Caco-2 (cell line): ENCODE data around the gene PLEKHG2. TPM values are rescaled to one million over a fixed set of nuclear protein-coding genes. Genes with fewer than 3 reads are reported as not detected.
A peak's percentile ranks its signal among the peaks of the same experiment; 100 is the strongest.

Source experiments
- BruUV-seq: library from RNA; stranded (reverse); fragments of 400-500 nt; replicated peaks from 2 replicates; lab custom pipeline; 2021; lab: Mats Ljungman, UMichigan
- CTCF ChIA-PET: fragments of 300-600 bp; sonication (Branson Sonifier 250); formaldehyde crosslinking; loops from one replicate; lab custom pipeline; 2022; ENCODE audit warnings: antibody characterized with exemption; lab: Charles Lee
- POLR2A ChIA-PET: fragments of 300-600 bp; sonication (Branson Sonifier 250); formaldehyde crosslinking; loops from one replicate; lab custom pipeline; 2022; ENCODE audit warnings: antibody characterized with exemption; lab: Charles Lee
- DNase-seq, 2 experiments: peaks; one replicate each; pipeline versions ENCODE4 v3.0.0 to v3.0.0-alpha.2; 2020 to 2022
- H3K27me3 ChIP-seq: replicated peaks from 2 replicates; pipeline ENCODE4 v1.6.0; 2011; ENCODE audit warnings: low read length; ENCODE audit not compliant: control insufficient read depth, insufficient read depth
- H3K36me3 ChIP-seq: 2 replicates; pipeline ENCODE4 v1.5.1; 2011; ENCODE audit warnings: low read length; ENCODE audit not compliant: control insufficient read depth, insufficient read depth
- H3K4me1 ChIP-seq: fragments of 250-450 bp; sonication (Bioruptor Pico); 2 replicates; pipeline ENCODE4 v1.5.1; 2020; ENCODE audit warnings: mild to moderate bottlenecking
- H3K4me3 ChIP-seq: 2 replicates; pipeline ENCODE4 v1.5.1; 2011; ENCODE audit warnings: low read depth, mild to moderate bottlenecking, control low read depth, low read length
- H3K9me3 ChIP-seq: fragments of 250-450 bp; sonication (Bioruptor Pico); 2 replicates; pipeline ENCODE4 v1.5.1; 2020; ENCODE audit warnings: mild to moderate bottlenecking, moderate library complexity
- H3K27ac Mint-ChIP-seq: one replicate; pipeline ENCODE4 v1.8.0; 2022; ENCODE audit warnings: mixed read lengths; ENCODE audit not compliant: unreplicated experiment
- H3K27me3 Mint-ChIP-seq: one replicate; pipeline ENCODE4 v1.8.0; 2022; ENCODE audit warnings: mixed read lengths; ENCODE audit not compliant: insufficient read depth, unreplicated experiment
- H3K36me3 Mint-ChIP-seq: one replicate; pipeline ENCODE4 v1.8.0; 2022; ENCODE audit warnings: mild to moderate bottlenecking, mixed read lengths; ENCODE audit not compliant: insufficient read depth, unreplicated experiment
- H3K4me1 Mint-ChIP-seq: one replicate; pipeline ENCODE4 v1.8.0; 2022; ENCODE audit warnings: low read depth, mixed read lengths; ENCODE audit not compliant: unreplicated experiment
- H3K4me3 Mint-ChIP-seq: one replicate; pipeline ENCODE4 v1.8.0; 2022; ENCODE audit warnings: mild to moderate bottlenecking, moderate library complexity, mixed read lengths; ENCODE audit not compliant: unreplicated experiment
- H3K9me3 Mint-ChIP-seq: one replicate; pipeline ENCODE4 v1.8.0; 2022; ENCODE audit warnings: mixed read lengths; ENCODE audit not compliant: unreplicated experiment
- CTCF ChIP-seq, 2 experiments: fragments of 200-600 bp in 1 of 2; IDR thresholded peaks; 1 replicate in 1 of 2; 2 replicates in 1 of 2; pipeline versions ENCODE4 v1.5.1 to v1.8.0; 2011 to 2022; ENCODE audit warnings: antibody characterized with exemption in 1 of 2, control low read depth in 1 of 2, inconsistent platforms in 1 of 2, low read depth in 1 of 2, low read length in 1 of 2, mild to moderate bottlenecking in 1 of 2, moderate library complexity in 1 of 2; ENCODE audit not compliant: insufficient read depth in 1 of 2, severe bottlenecking in 1 of 2, unreplicated experiment in 1 of 2
- intact Hi-C: fragments of 100-400 bp; cut with micrococcal nuclease; formaldehyde crosslinking; loops from one replicate; pipeline ENCODE4 v1.10.0; 2022; ENCODE audit not compliant: unreplicated experiment
- total RNA-seq: library from RNA; stranded (reverse); gene quantifications from 2 replicates; pipeline ENCODE4 v1.2.3, GENCODE V29; 2022

Gene PLEKHG2
- total RNA-seq, 1 experiment from 2014 or later = 49.8 TPM

GRCh38 chr19:39389631-39390414 lies 22.6 kb upstream of the PLEKHG2 start:
- H3K27me3 ChIP-seq = no peaks in the 10 kb centered on the region
- Mint-ChIP-seq H3K27me3 (no peaks in the 10 kb centered on the region), H3K9me3 (no peaks in the 10 kb centered on the region), H3K27ac (peak overlapping the region; percentile 92), H3K4me1 (peaks cover 33% of the 10 kb centered on the region), H3K36me3 (peaks cover 93% of the 10 kb centered on the region), H3K4me3 (peak overlapping the region; percentile 99)
- DNase-seq = no peak
- no peak for TF ChIP-seq CTCF (IDR thresholded peaks at IDR 0.05; ENCODE audit: insufficient read depth in 1 of 2, low read depth in 1 of 2, low read length in 1 of 2, severe bottlenecking in 1 of 2, unreplicated experiment in 1 of 2)
- BruUV-seq = no TSS peak
- intact Hi-C loops = loop anchor here (5.0 kb wide), 1 partner anchor 48 kb away; the partner anchor contains the start of gene SAMD4B
- H3K9me3 ChIP-seq = no peaks in the 10 kb centered on the region
- ChIA-PET POLR2A (no interaction called here), CTCF (no interaction called here)
- H3K4me1 ChIP-seq = peaks cover 10% of the 10 kb centered on the region
- H3K4me3 ChIP-seq = peak overlapping the region; percentile 76
- peaks cover 9% of the 10 kb centered on the region for H3K36me3 ChIP-seq

GRCh38 chr19:39390451-39390750 lies 22.1 kb upstream of the PLEKHG2 start:
- Mint-ChIP-seq H3K36me3 (peaks cover 93% of the 10 kb centered on the region), H3K27ac (peak overlapping the region; percentile 92), H3K4me1 (peaks cover 33% of the 10 kb centered on the region), H3K4me3 (peak overlapping the region; percentile 99), H3K9me3 (no peaks in the 10 kb centered on the region), H3K27me3 (no peaks in the 10 kb centered on the region)
- ChIA-PET CTCF (interaction anchor here (0.7 to 1.4 kb wide), 5 partner anchors 24 to 90 kb away, joined by 3 to 8 read pairs (median 3); partner anchors contain the start of genes RPS16, SAMD4B and TIMM50), POLR2A (interaction anchor here (1.0 to 2.0 kb wide), 8 partner anchors 10 to 55 kb away, joined by 3 to 54 read pairs (median 6); partner anchors contain the start of genes RPS16, SAMD4B and SUPT5H)
- Histone ChIP-seq H3K4me1 (peaks cover 10% of the 10 kb centered on the region), H3K36me3 (peaks cover 9% of the 10 kb centered on the region), H3K4me3 (peak overlapping the region; percentile 76), H3K27me3 (no peaks in the 10 kb centered on the region), H3K9me3 (no peaks in the 10 kb centered on the region)
- TF ChIP-seq CTCF (IDR thresholded peaks at IDR 0.05; ENCODE audit: insufficient read depth in 1 of 2, low read depth in 1 of 2, low read length in 1 of 2, severe bottlenecking in 1 of 2, unreplicated experiment in 1 of 2) = no peak
- intact Hi-C loops = loop anchor here (5.0 kb wide), 1 partner anchor 48 kb away; the partner anchor contains the start of gene SAMD4B
- DNase-seq = no peak
- TSS peak; percentile 45 for BruUV-seq

- H3K36me3 Mint-ChIP-seq = peaks cover 93% of the 10 kb centered on the region
- no peaks in the 10 kb centered on the region for H3K27me3 ChIP-seq
- peaks cover 33% of the 10 kb centered on the region for H3K4me1 Mint-ChIP-seq
- BruUV-seq = no TSS peak
- H3K9me3 Mint-ChIP-seq = no peaks in the 10 kb centered on the region
- POLR2A ChIA-PET = interaction anchor here (0.8 to 2.0 kb wide), 13 partner anchors 9 to 124 kb away, joined by 3 to 54 read pairs (median 5); partner anchors contain the start of genes RPS16, SAMD4B, SELENOV and SUPT5H
- H3K9me3 ChIP-seq = no peaks in the 10 kb centered on the region
- peak in 1 of 2 experiments; percentile 46 for TF ChIP-seq CTCF (IDR thresholded peaks at IDR 0.05; ENCODE audit: insufficient read depth in 1 of 2, low read depth in 1 of 2, low read length in 1 of 2, severe bottlenecking in 1 of 2, unreplicated experiment in 1 of 2)
- H3K4me3 Mint-ChIP-seq = peak within 1 kb of the TSS; percentile 99
- peak within 1 kb of the TSS; percentile 76 for H3K4me3 ChIP-seq
- DNase-seq = peak; percentile 98 to 99
- peaks cover 7% of the 10 kb centered on the region for H3K36me3 ChIP-seq
- peak within 1 kb of the TSS; percentile 92 for H3K27ac Mint-ChIP-seq
- CTCF ChIA-PET = interaction anchor here (0.6 to 1.5 kb wide), 7 partner anchors 18 to 90 kb away, joined by 3 to 8 read pairs (median 4); partner anchors contain the start of genes RPS16, SAMD4B and TIMM50
- no peaks in the 10 kb centered on the region for H3K27me3 Mint-ChIP-seq
- H3K4me1 ChIP-seq = peaks cover 10% of the 10 kb centered on the region
- intact Hi-C loops = loop anchor here (5.0 kb wide), 1 partner anchor 49 kb away; the partner anchor contains the start of gene SAMD4B
Observed at GRCh38 chr19:39390751-39391437, 21.6 kb upstream of the PLEKHG2 start, which contains the start of the genes MED29 and PAF1. TSS of gene MED29 (plus strand) at chr19:39391378. CDS start at chr19:39391423, 45 bp downstream. TSS of gene PAF1 (minus strand) at chr19:39391106. CDS start at chr19:39390864, 242 bp downstream.
